ENCODE data around the gene DIAPH2.

- TF ChIP-seq POLR2AphosphoS5 (IDR thresholded peaks at IDR 0.05) (no peak), CTCF (IDR thresholded peaks at IDR 0.05) (no peak), POLR2A (IDR thresholded peaks at IDR 0.05) (no peak)
Observed at GRCh38 chrX:97556359-97556758, 871.7 kb downstream of the DIAPH2 start.

All from breast epithelium (tissue), 3 donors.